Activated CD8-positive, alpha-beta memory T cell treated with anti-CD3 and anti-CD28 coated beads, Interleukin-2, amount 10 ng/mL, durations not matched to agents 7 days and 5 days (primary cell): ENCODE data around the gene A4GALT. TPM values are rescaled to one million over a fixed set of nuclear protein-coding genes. Genes with fewer than 3 reads are reported as not detected.

Experiments
- ATAC-seq: fragments of 150-1000 bp; cut with Tn5 transposase; one replicate; pipeline ENCODE4 v1.10.0; 2021; ENCODE audit warnings: moderate library complexity
- CTCF ChIA-PET: fragments of 350-600 bp; sonication (Branson Sonifier 250); formaldehyde crosslinking; loops from one replicate; lab custom pipeline; 2021; ENCODE audit warnings: antibody characterized with exemption; lab: Charles Lee
- DNase-seq: peaks from one replicate; pipeline ENCODE4 v3.0.0-alpha.2; 2020
- H3K27ac Mint-ChIP-seq: one replicate; pipeline ENCODE4 v1.8.0; 2021; ENCODE audit warnings: mild to moderate bottlenecking, mixed read lengths
- H3K27me3 Mint-ChIP-seq: one replicate; pipeline ENCODE4 v1.8.0; 2021; ENCODE audit warnings: mixed read lengths
- H3K36me3 Mint-ChIP-seq: one replicate; pipeline ENCODE4 v1.8.0; 2021; ENCODE audit warnings: mild to moderate bottlenecking, mixed read lengths
- H3K4me1 Mint-ChIP-seq: one replicate; pipeline ENCODE4 v1.8.0; 2021; ENCODE audit warnings: mixed read lengths
- H3K4me3 Mint-ChIP-seq: one replicate; pipeline ENCODE4 v1.8.0; 2021; ENCODE audit warnings: mild to moderate bottlenecking, moderate library complexity, mixed read lengths
- H3K9me3 Mint-ChIP-seq: one replicate; pipeline ENCODE4 v1.8.0; 2022; ENCODE audit warnings: low read depth, mixed read lengths
- total RNA-seq, 2 experiments: library from RNA; stranded (reverse); gene quantifications; one replicate each; pipeline ENCODE4 v1.2.3, GENCODE V29; 2021

A4GALT gene
- total RNA-seq, 2 experiments from 2014 or later = 0.52 to 0.61 TPM

GRCh38 chr22:42708417-42708816, 12.3 kb downstream of the A4GALT start:
- Mint-ChIP-seq H3K4me1 (no peaks in the 10 kb centered on the region), H3K27me3 (peaks cover 22% of the 10 kb centered on the region), H3K4me3 (no peak overlapping the region), H3K27ac (no peak overlapping the region), H3K36me3 (no peaks in the 10 kb centered on the region), H3K9me3 (peaks cover 3% of the 10 kb centered on the region)
- ATAC-seq (no peak), DNase-seq (no peak)
- CTCF ChIA-PET = interaction anchor here (0.7 kb wide), 1 partner anchor 428 kb away, joined by 3 read pairs; no protein-coding TSS in a partner anchor

- no peak for DNase-seq
- no peak overlapping the region for H3K27ac Mint-ChIP-seq
Observed at GRCh38 chr22:42707496-42707895, 13.2 kb downstream of the A4GALT start.

GRCh38 chr22:42704896-42705295, 15.8 kb downstream of the A4GALT start:
- Mint-ChIP-seq H3K9me3 (peaks cover 3% of the 10 kb centered on the region), H3K4me1 (no peaks in the 10 kb centered on the region), H3K27me3 (peaks cover 8% of the 10 kb centered on the region), H3K27ac (no peak overlapping the region), H3K36me3 (no peaks in the 10 kb centered on the region), H3K4me3 (no peak overlapping the region)
- CTCF ChIA-PET = interaction anchor here (0.8 kb wide), 1 partner anchor 41 kb away, joined by 3 read pairs; no protein-coding TSS in a partner anchor
- DNase-seq (no peak), ATAC-seq (no peak)

More at GRCh38 chr22:42707496-42707895, 13.2 kb downstream of the A4GALT start:
- Mint-ChIP-seq H3K4me3 (no peak overlapping the region), H3K27me3 (peaks cover 22% of the 10 kb centered on the region), H3K9me3 (peaks cover 3% of the 10 kb centered on the region), H3K4me1 (no peaks in the 10 kb centered on the region), H3K36me3 (no peaks in the 10 kb centered on the region)
- no peak for ATAC-seq
- CTCF ChIA-PET = no interaction called here

GRCh38 chr22:42702675-42703074, 18.0 kb downstream of the A4GALT start:
- no peak for DNase-seq
- no peak overlapping the region for H3K4me3 Mint-ChIP-seq
- H3K27me3 Mint-ChIP-seq = peaks cover 4% of the 10 kb centered on the region
- no peak overlapping the region for H3K27ac Mint-ChIP-seq
- no peaks in the 10 kb centered on the region for H3K9me3 Mint-ChIP-seq
- ATAC-seq = no peak
- CTCF ChIA-PET = no interaction called here
- no peaks in the 10 kb centered on the region for H3K36me3 Mint-ChIP-seq
- no peaks in the 10 kb centered on the region for H3K4me1 Mint-ChIP-seq

GRCh38 chr22:42701694-42702093, 19.0 kb downstream of the A4GALT start:
- no peaks in the 10 kb centered on the region for H3K27me3 Mint-ChIP-seq
- ATAC-seq = no peak
- no peaks in the 10 kb centered on the region for H3K4me1 Mint-ChIP-seq
- H3K27ac Mint-ChIP-seq = no peak overlapping the region
- no peak overlapping the region for H3K4me3 Mint-ChIP-seq
- H3K9me3 Mint-ChIP-seq = no peaks in the 10 kb centered on the region
- no peak for DNase-seq
- CTCF ChIA-PET = no interaction called here
- no peaks in the 10 kb centered on the region for H3K36me3 Mint-ChIP-seq

- no peak for DNase-seq
- Mint-ChIP-seq H3K9me3 (no peaks in the 10 kb centered on the region), H3K27ac (no peak overlapping the region), H3K27me3 (no peaks in the 10 kb centered on the region), H3K4me1 (no peaks in the 10 kb centered on the region), H3K4me3 (no peak overlapping the region), H3K36me3 (no peaks in the 10 kb centered on the region)
- no peak for ATAC-seq
- CTCF ChIA-PET = no interaction called here
Observed at GRCh38 chr22:42700901-42701300, 19.8 kb downstream of the A4GALT start.

GRCh38 chr22:42700355-42700754, 20.3 kb downstream of the A4GALT start:
- no peaks in the 10 kb centered on the region for H3K27me3 Mint-ChIP-seq

GRCh38 chr22:42699976-42700352, 20.7 kb downstream of the A4GALT start:
- CTCF ChIA-PET = no interaction called here
- Mint-ChIP-seq H3K27ac (no peak overlapping the region), H3K9me3 (no peaks in the 10 kb centered on the region), H3K4me3 (no peak overlapping the region), H3K4me1 (no peaks in the 10 kb centered on the region), H3K27me3 (no peaks in the 10 kb centered on the region), H3K36me3 (no peaks in the 10 kb centered on the region)
- ATAC-seq (no peak), DNase-seq (no peak)

More at GRCh38 chr22:42700355-42700754, 20.3 kb downstream of the A4GALT start:
- H3K27ac Mint-ChIP-seq = no peak overlapping the region
- CTCF ChIA-PET = no interaction called here
- no peaks in the 10 kb centered on the region for H3K4me1 Mint-ChIP-seq
- H3K4me3 Mint-ChIP-seq = no peak overlapping the region
- H3K36me3 Mint-ChIP-seq = no peaks in the 10 kb centered on the region
- ATAC-seq (no peak), DNase-seq (no peak)
- H3K9me3 Mint-ChIP-seq = no peaks in the 10 kb centered on the region

- H3K27ac Mint-ChIP-seq = no peak overlapping the region
- no peaks in the 10 kb centered on the region for H3K9me3 Mint-ChIP-seq
- no peaks in the 10 kb centered on the region for H3K36me3 Mint-ChIP-seq
- H3K4me1 Mint-ChIP-seq = no peaks in the 10 kb centered on the region
- CTCF ChIA-PET = no interaction called here
- H3K27me3 Mint-ChIP-seq = no peaks in the 10 kb centered on the region
- ATAC-seq (no peak), DNase-seq (no peak)
- H3K4me3 Mint-ChIP-seq = no peak overlapping the region
Observed at GRCh38 chr22:42699281-42699975, 21.2 kb downstream of the A4GALT start.

GRCh38 chr22:42697542-42698013, 23.1 kb downstream of the A4GALT start:
- Mint-ChIP-seq H3K27ac (no peak overlapping the region), H3K4me1 (no peaks in the 10 kb centered on the region), H3K9me3 (no peaks in the 10 kb centered on the region), H3K27me3 (no peaks in the 10 kb centered on the region), H3K4me3 (no peak overlapping the region), H3K36me3 (no peaks in the 10 kb centered on the region)
- no peak for ATAC-seq
- DNase-seq = no peak
- CTCF ChIA-PET = no interaction called here

GRCh38 chr22:42696331-42696967, 24.2 kb downstream of the A4GALT start:
- H3K27me3 Mint-ChIP-seq = no peaks in the 10 kb centered on the region
- H3K27ac Mint-ChIP-seq = no peak overlapping the region
- no peaks in the 10 kb centered on the region for H3K36me3 Mint-ChIP-seq
- no peaks in the 10 kb centered on the region for H3K4me1 Mint-ChIP-seq
- ATAC-seq (no peak), DNase-seq (no peak)
- no peak overlapping the region for H3K4me3 Mint-ChIP-seq
- no peaks in the 10 kb centered on the region for H3K9me3 Mint-ChIP-seq
- CTCF ChIA-PET = no interaction called here

GRCh38 chr22:42695294-42695693, 25.4 kb downstream of the A4GALT start:
- no peaks in the 10 kb centered on the region for H3K9me3 Mint-ChIP-seq
- CTCF ChIA-PET = interaction anchor here (0.7 kb wide), 1 partner anchor 56 kb away, joined by 3 read pairs; no protein-coding TSS in a partner anchor
- ATAC-seq = no peak
- H3K4me3 Mint-ChIP-seq = no peak overlapping the region
- H3K4me1 Mint-ChIP-seq = no peaks in the 10 kb centered on the region
- H3K27ac Mint-ChIP-seq = no peak overlapping the region
- DNase-seq = no peak
- no peaks in the 10 kb centered on the region for H3K36me3 Mint-ChIP-seq
- H3K27me3 Mint-ChIP-seq = no peaks in the 10 kb centered on the region

- H3K4me3 Mint-ChIP-seq = no peak overlapping the region
- CTCF ChIA-PET = no interaction called here
- DNase-seq (no peak), ATAC-seq (no peak)
- no peaks in the 10 kb centered on the region for H3K4me1 Mint-ChIP-seq
- H3K36me3 Mint-ChIP-seq = no peaks in the 10 kb centered on the region
- H3K9me3 Mint-ChIP-seq = no peaks in the 10 kb centered on the region
- H3K27ac Mint-ChIP-seq = no peak overlapping the region
- no peaks in the 10 kb centered on the region for H3K27me3 Mint-ChIP-seq
Observed at GRCh38 chr22:42693763-42694683, 26.6 kb downstream of the A4GALT start.
